WTC11 (cell line): Measurements from ENCODE around the gene PISD. TPM values are rescaled to one million over a fixed set of nuclear protein-coding genes. Genes with fewer than 3 reads are reported as not detected.
"Not testable (repeated sequence)": the region's sequence is repeated elsewhere in the genome, so short reads cannot be mapped to it uniquely, and the experiment has no call there.

Source experiments
- ATAC-seq: fragments of 200-7000 bp; cut with Tn5 transposase; 2 replicates; pipeline ENCODE4 v1.10.0; 2021; ENCODE audit warnings: mild to moderate bottlenecking, moderate library complexity
- CTCF ChIA-PET: fragments of 300-600 bp; sonication (Branson Sonifier 250); formaldehyde crosslinking; loops from one replicate; lab custom pipeline; 2021; ENCODE audit warnings: antibody characterized with exemption; lab: Charles Lee
- POLR2A ChIA-PET: fragments of 350-600 bp; sonication (Branson Sonifier 250); formaldehyde crosslinking; loops from one replicate; lab custom pipeline; 2021; ENCODE audit warnings: antibody characterized with exemption; lab: Charles Lee
- DNase-seq: peaks from one replicate; pipeline ENCODE4 v3.0.0; 2021; ENCODE audit warnings: low spot score
- H3K27ac Mint-ChIP-seq: 2 replicates; pipeline ENCODE4 v1.8.0; 2021; ENCODE audit warnings: mixed read lengths
- H3K27me3 Mint-ChIP-seq: 2 replicates; pipeline ENCODE4 v1.8.0; 2021; ENCODE audit warnings: low read depth, mild to moderate bottlenecking, moderate library complexity, mixed read lengths
- H3K36me3 Mint-ChIP-seq: 2 replicates; pipeline ENCODE4 v1.8.0; 2021; ENCODE audit warnings: mixed read lengths
- H3K4me1 Mint-ChIP-seq: 2 replicates; pipeline ENCODE4 v1.8.0; 2022; ENCODE audit warnings: mixed read lengths
- H3K4me3 Mint-ChIP-seq: 2 replicates; pipeline ENCODE4 v1.8.0; 2021; ENCODE audit warnings: mild to moderate bottlenecking, moderate library complexity, mixed read lengths
- H3K9me3 Mint-ChIP-seq: 2 replicates; pipeline ENCODE4 v1.8.0; 2021; ENCODE audit warnings: mixed read lengths
- CBFB ChIP-seq: sonication (generic); formaldehyde crosslinking; IDR thresholded peaks from 2 replicates; pipeline ENCODE4 v1.8.1; 2022; ENCODE audit warnings: mild to moderate bottlenecking, low read depth, missing genetic modification reagents
- ESRRA ChIP-seq: sonication (generic); formaldehyde crosslinking; IDR thresholded peaks from 2 replicates; pipeline ENCODE4 v1.8.1; 2022; ENCODE audit warnings: mild to moderate bottlenecking, missing genetic modification reagents, borderline replicate concordance
- FOXP1 ChIP-seq: sonication (generic); formaldehyde crosslinking; IDR thresholded peaks from 2 replicates; pipeline ENCODE4 v1.8.0; 2022; ENCODE audit warnings: missing genetic modification reagents, mild to moderate bottlenecking, moderate library complexity, borderline replicate concordance
- GTF2I ChIP-seq: fragments of 250-450 bp; sonication (Bioruptor Pico); conservative IDR thresholded peaks from 2 replicates; pipeline ENCODE4 v1.4.0; 2021; ENCODE audit warnings: mild to moderate bottlenecking
- MXD4 ChIP-seq: fragments of 250-450 bp; sonication (Bioruptor Pico); IDR thresholded peaks from 2 replicates; pipeline ENCODE4 v1.8.0; 2021; ENCODE audit warnings: mild to moderate bottlenecking, moderate library complexity, borderline replicate concordance
- NR1H2 ChIP-seq: sonication (generic); formaldehyde crosslinking; IDR thresholded peaks from 2 replicates; pipeline ENCODE4 v1.9.0; 2021; ENCODE audit warnings: mild to moderate bottlenecking, moderate library complexity, missing genetic modification reagents
- NR2C2 ChIP-seq: sonication (generic); formaldehyde crosslinking; IDR thresholded peaks from 2 replicates; pipeline ENCODE4 v1.8.0; 2022; ENCODE audit warnings: mild to moderate bottlenecking, missing genetic modification reagents
- RELA ChIP-seq: sonication (generic); formaldehyde crosslinking; IDR thresholded peaks from 2 replicates; pipeline ENCODE4 v1.8.1; 2022; ENCODE audit warnings: missing genetic modification reagents, mild to moderate bottlenecking, borderline replicate concordance
- SMAD3 ChIP-seq: sonication (generic); formaldehyde crosslinking; IDR thresholded peaks from 2 replicates; pipeline ENCODE4 v1.8.0; 2022; ENCODE audit warnings: missing genetic modification reagents, mild to moderate bottlenecking, borderline replicate concordance
- SP1 ChIP-seq: sonication (generic); formaldehyde crosslinking; conservative IDR thresholded peaks from 2 replicates; pipeline ENCODE4 v1.8.1; 2022; ENCODE audit warnings: missing genetic modification reagents
- ZNF317 ChIP-seq: sonication (generic); formaldehyde crosslinking; IDR thresholded peaks from 2 replicates; pipeline ENCODE4 v1.8.1; 2023; ENCODE audit warnings: low read depth, mild to moderate bottlenecking, moderate library complexity, missing genetic modification reagents, borderline replicate concordance
- ZNF512 ChIP-seq: sonication (generic); formaldehyde crosslinking; IDR thresholded peaks from 2 replicates; pipeline ENCODE4 v1.8.1; 2022; ENCODE audit warnings: missing genetic modification reagents, borderline replicate concordance
- total RNA-seq: library from RNA; stranded (reverse); gene quantifications from 3 replicates; pipeline ENCODE4 v1.2.3, GENCODE V29; 2021
- TF ChIP-seq, protein P1 (sequence below): sonication (generic); formaldehyde crosslinking; IDR thresholded peaks from 2 replicates; pipeline ENCODE4 v1.8.1; 2023; ENCODE audit warnings: mild to moderate bottlenecking, missing genetic modification reagents, moderate library complexity
- TF ChIP-seq, protein P2 (sequence below): sonication (generic); formaldehyde crosslinking; IDR thresholded peaks from 2 replicates; pipeline ENCODE4 v1.8.1; 2022; ENCODE audit warnings: low read depth, missing genetic modification reagents, borderline replicate concordance
- TF ChIP-seq, protein P3 (sequence below): fragments of 250-450 bp; sonication (Bioruptor Pico); IDR thresholded peaks from 2 replicates; pipeline ENCODE4 v1.9.0; 2021; ENCODE audit warnings: moderate library complexity, mild to moderate bottlenecking, inconsistent platforms, borderline replicate concordance

Gene PISD
- total RNA-seq, 1 experiment from 2014 or later: 55.7 TPM

GRCh38 chr22:31662668-31663037 is 638 bp upstream of the PISD start:
- Mint-ChIP-seq H3K4me3 (peak overlapping the region; percentile 99), H3K36me3 (no peaks in the 10 kb centered on the region)
- POLR2A ChIA-PET: interaction anchor here (0.6 to 2.3 kb wide), 6 partner anchors 14 to 308 kb away, joined by 3 to 9 read pairs (median 4); no protein-coding TSS in a partner anchor

GRCh38 chr22:31660860-31661341 is 1.1 kb downstream of the PISD start:
- ChIA-PET POLR2A (interaction anchor here (0.6 to 2.3 kb wide), 3 partner anchors 55 to 1748 kb away, joined by 3 to 9 read pairs (median 3); no protein-coding TSS in a partner anchor), CTCF (interaction anchor here (0.6 to 3.1 kb wide), 6 partner anchors 11 to 457 kb away, joined by 3 to 46 read pairs (median 4); no protein-coding TSS in a partner anchor)
- peak overlapping the region; percentile 99 for H3K27ac Mint-ChIP-seq

More at GRCh38 chr22:31662668-31663037, 638 bp upstream of the PISD start:
- H3K4me1 Mint-ChIP-seq: peaks cover 12% of the 10 kb centered on the region
- no peak for ATAC-seq
- peaks cover 3% of the 10 kb centered on the region; the same call in 1 of the 2 replicates for H3K27me3 Mint-ChIP-seq
- H3K9me3 Mint-ChIP-seq: no peaks in the 10 kb centered on the region
- CTCF ChIA-PET: interaction anchor here (0.7 to 3.1 kb wide), 12 partner anchors 13 to 315 kb away, joined by 3 to 46 read pairs (median 6); partner anchors contain the start of gene PRR14L
- no peak for DNase-seq
- TF ChIP-seq SMAD3 (CRISPR knock-in tag) (no peak), SP1 (CRISPR knock-in tag) (no peak), FOXP1 (no peak)
- peak overlapping the region; percentile 99 for H3K27ac Mint-ChIP-seq

DNA sequence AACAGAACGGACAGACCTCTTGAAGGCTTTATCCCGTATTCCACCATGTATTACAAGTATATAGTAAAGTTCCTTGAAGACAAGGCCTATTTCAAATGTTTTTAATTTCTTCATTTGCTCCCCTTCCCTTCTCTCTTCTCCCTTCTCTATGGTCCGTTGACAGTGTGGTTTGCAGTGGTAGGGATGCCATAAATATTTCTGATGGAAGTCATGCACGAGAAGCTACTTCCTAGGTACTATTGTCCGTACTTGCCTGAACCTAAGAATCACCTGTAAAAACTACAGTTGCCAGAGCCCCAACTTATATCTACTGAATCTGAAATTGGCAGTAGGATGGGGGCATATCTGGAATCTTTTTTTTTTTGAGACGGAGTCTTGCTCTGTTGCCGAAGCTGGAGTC is 2.8 kb downstream of the PISD start:
- no peaks in the 10 kb centered on the region for H3K27me3 Mint-ChIP-seq
- H3K36me3 Mint-ChIP-seq: no peaks in the 10 kb centered on the region
- ATAC-seq: no peak
- H3K4me3 Mint-ChIP-seq: no peak overlapping the region
- CTCF ChIA-PET: no interaction called here
- TF ChIP-seq NR1H2 (CRISPR knock-in tag): no peak
- TF ChIP-seq, all 79 proteins: peak for 0
- POLR2A ChIA-PET: no interaction called here
- no peak for DNase-seq
- peaks cover 12% of the 10 kb centered on the region for H3K4me1 Mint-ChIP-seq
- no peaks in the 10 kb centered on the region for H3K9me3 Mint-ChIP-seq
- H3K27ac Mint-ChIP-seq: no peak overlapping the region

More at GRCh38 chr22:31660860-31661341, 1.1 kb downstream of the PISD start:
- not testable (repeated sequence) for DNase-seq, ATAC-seq, H3K9me3 Mint-ChIP-seq, H3K27me3 Mint-ChIP-seq, H3K36me3 Mint-ChIP-seq
- Mint-ChIP-seq H3K4me3 (peak overlapping the region; percentile 99), H3K4me1 (peaks cover 12% of the 10 kb centered on the region)

- Mint-ChIP-seq H3K4me1 (no peaks in the 10 kb centered on the region), H3K27me3 (no peaks in the 10 kb centered on the region), H3K27ac (peak overlapping the region; percentile 75)
- POLR2A ChIA-PET: no interaction called here
- TF ChIP-seq, protein P1, sequence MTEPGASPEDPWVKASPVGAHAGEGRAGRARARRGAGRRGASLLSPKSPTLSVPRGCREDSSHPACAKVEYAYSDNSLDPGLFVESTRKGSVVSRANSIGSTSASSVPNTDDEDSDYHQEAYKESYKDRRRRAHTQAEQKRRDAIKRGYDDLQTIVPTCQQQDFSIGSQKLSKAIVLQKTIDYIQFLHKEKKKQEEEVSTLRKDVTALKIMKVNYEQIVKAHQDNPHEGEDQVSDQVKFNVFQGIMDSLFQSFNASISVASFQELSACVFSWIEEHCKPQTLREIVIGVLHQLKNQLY: no peak
- TF ChIP-seq CBFB (CRISPR knock-in tag) (no peak), NR2C2 (CRISPR knock-in tag) (no peak), GTF2I (CRISPR knock-in tag) (no peak), ESRRA (CRISPR knock-in tag) (no peak), MXD4 (no peak), FOXP1 (no peak), ZNF512 (no peak), RELA (no peak), SMAD3 (CRISPR knock-in tag) (no peak), ZNF317 (CRISPR knock-in tag) (no peak)
- TF ChIP-seq, protein P2, sequence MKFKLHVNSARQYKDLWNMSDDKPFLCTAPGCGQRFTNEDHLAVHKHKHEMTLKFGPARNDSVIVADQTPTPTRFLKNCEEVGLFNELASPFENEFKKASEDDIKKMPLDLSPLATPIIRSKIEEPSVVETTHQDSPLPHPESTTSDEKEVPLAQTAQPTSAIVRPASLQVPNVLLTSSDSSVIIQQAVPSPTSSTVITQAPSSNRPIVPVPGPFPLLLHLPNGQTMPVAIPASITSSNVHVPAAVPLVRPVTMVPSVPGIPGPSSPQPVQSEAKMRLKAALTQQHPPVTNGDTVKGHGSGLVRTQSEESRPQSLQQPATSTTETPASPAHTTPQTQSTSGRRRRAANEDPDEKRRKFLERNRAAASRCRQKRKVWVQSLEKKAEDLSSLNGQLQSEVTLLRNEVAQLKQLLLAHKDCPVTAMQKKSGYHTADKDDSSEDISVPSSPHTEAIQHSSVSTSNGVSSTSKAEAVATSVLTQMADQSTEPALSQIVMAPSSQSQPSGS: no peak
- TF ChIP-seq, protein P3, sequence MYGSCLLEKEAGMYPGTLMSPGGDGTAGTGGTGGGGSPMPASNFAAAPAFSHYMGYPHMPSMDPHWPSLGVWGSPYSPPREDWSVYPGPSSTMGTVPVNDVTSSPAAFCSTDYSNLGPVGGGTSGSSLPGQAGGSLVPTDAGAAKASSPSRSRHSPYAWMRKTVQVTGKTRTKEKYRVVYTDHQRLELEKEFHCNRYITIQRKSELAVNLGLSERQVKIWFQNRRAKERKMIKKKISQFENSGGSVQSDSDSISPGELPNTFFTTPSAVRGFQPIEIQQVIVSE: no peak
- TF ChIP-seq, all 79 proteins: peak for 0
- Mint-ChIP-seq H3K4me3 (no peak overlapping the region), H3K9me3 (no peaks in the 10 kb centered on the region), H3K36me3 (peaks cover 9% of the 10 kb centered on the region; the same call in 1 of the 2 replicates)
- ATAC-seq (no peak), DNase-seq (no peak)
- CTCF ChIA-PET: interaction anchor here (2.0 to 2.5 kb wide), 2 partner anchors 11 to 316 kb away, joined by 6 read pairs; no protein-coding TSS in a partner anchor
Observed at GRCh38 chr22:31654408-31654807, 7.6 kb downstream of the PISD start.
